ENCODE data around the gene IGSF9B. TPM values are rescaled to one million over a fixed set of nuclear protein-coding genes. Genes with fewer than 3 reads are reported as not detected.

The IGSF9B gene
- total RNA-seq, 1 experiment from 2014 or later: 0.31 TPM

DNA sequence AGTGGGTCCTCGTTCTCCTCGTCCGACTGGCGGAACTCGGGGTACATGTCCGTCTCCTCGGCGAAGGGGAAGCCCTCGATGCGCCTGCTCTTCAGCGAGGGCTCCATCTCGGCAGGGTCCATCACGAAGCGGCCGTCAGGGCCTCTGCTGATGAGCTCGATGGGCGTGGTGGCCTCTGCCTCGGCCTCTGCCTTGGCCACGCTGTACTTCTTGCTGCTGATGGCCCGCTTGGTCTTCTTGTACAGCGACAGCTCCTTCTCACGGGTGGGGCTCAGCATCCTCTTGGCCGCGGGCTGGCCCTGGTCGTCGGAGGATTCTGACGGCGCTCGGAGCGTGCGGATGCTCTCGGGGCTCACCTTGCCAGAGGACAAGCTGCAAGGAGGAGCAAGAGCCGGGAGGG lies 35.7 kb downstream of the IGSF9B start:
- DNase-seq (ENCODE audit: low spot score): no peak

DNA sequence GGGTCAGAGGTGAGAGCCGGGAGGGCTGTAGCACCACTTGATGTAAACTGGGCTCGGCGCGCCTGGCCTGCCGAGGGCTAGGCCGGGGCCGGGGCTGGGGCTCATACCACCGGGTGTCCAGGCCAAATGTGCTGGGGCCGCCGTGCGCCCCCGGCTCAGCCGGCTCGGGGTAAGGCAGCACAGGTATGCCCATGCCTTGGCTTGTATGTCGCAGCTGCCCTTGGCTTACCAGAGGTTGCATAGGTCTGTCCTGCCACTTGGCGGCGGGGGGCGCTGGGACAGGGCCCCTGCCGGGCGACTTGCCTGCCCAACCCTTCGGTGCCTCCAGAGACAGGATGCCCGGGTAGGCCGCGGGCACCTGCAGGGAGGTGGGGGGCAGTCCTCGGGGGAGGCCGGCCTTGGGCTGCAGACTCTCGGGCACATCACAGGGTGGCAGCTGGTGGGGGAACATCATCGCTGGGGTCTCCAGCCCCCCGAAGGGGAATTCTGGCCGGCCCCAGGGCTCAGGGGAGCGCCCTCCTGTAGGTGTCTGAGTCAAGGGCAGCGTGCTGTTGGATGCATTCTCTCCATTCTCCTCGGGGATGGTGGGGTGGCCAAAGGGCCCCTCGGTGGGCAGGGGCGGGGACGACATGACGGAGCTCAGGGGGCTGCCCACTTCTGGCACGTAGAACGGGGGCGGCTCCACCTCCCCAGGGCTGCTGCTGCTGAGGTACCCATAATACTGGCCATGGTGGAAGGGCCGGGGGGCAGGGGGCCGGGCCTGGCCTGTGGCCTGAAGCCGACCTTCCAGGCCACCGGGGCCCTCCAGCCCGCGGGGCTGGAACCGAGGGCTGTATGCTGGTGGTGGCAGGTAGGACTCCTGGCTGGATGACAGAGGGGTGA lies 36.4 kb downstream of the IGSF9B start:
- no peak for DNase-seq (ENCODE audit: low spot score)

DNA sequence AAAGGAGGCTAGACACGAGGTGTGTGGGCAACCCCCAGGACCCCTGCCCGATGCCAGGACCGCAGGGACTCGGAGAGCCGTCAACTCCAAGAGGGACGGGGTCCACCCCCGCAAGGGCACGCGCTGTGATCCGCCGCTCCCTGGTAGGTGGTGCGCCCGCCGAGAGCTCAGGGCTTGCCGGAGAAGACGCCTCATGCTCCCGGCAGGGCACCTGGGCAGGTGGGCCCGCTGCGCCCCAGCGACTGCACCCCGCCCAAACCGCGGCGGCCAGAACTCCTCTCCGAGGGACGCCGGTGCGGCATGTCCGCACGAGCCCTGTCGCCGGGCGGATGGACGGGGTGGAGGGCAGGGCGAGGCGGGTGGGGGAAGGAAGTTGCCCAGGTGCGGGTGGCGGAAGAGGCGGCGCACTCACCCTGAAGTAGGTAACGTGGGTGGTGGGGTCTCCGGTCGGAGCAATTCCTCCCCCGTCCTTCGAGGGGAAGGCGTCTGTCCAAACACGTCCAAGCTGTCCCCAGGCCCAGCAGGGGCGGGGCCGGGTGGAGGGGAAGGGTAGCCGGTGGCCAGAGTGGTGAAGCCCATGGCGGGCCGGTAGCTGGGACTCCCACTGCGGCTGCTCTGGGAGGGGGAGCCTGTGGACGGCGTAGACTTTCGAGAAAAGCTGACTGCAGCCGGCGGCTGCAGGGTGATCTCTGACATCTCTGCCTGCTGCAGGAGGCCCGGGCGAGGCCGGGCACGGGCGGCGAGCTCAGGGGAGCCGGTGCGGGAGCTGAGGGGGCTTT lies 37.2 kb downstream of the IGSF9B start:
- no peak for DNase-seq (ENCODE audit: low spot score)

DNA sequence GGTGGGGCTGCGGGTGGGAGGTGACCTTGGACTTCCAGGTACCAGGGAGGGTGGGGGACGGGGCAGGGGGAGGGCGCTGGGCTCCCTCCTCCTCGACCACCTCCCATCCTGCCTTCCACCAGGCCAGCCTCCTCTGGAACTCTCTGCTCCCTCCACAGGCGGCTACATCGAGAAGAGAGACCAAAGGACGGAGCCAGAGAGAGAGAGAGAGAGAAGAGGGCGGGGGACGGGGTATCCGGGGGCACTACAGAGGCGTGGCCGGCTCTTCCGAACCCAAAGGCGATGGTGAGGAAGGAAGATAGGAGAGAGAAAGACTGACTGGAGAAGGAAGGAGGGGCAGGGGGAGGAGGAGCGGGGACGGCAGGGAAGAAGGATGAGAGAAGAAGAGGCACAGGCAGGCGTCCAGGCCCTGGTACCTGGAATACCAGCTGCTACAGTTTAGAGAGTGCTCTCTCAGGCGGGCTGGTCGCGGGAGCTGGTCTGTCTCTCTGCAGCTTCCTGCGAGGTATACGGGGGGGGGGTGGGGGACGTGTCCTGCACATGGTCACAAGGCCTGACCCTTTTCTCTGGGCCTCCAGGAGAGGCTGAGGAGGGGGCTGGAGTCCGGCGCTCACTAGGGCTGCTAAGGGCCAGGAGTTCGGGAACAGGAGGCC lies 38.0 kb downstream of the IGSF9B start:
- DNase-seq (ENCODE audit: low spot score): no peak

- DNase-seq (ENCODE audit: low spot score): no peak
These were observed 38.7 kb downstream of the IGSF9B start for GRCh38 chr11:133917921-133918607.

DNA sequence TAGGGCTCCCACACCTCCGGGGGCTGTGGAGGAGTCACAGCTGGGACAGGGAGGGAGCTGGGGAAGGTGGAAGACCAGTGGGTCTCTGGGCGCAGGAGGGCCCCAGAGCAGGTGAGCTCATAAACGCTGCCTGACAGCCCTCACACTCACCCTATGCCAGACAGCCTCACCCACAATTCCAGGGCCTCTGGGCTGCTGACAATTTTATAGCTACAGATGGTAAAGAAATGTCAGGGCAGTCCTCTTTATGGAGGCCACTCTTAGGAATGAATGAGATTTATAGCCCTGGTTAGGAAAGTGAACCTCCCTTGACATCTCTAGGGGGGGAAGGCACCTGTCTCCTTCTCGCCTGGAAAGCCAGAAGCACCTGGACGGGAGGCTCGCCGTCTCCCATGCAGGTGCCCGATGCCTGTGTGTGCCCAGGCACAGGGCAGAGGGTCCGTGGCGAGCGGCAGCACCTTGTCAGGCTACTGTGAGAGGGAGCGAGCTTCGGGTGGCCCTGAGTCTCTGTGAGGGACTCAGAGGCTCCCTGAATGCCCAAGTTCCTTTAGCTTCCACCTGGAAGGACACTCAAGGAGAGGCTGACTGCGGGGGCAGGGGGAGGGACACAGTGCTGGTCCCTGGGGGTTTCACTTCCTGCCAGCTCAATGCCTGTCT lies 39.9 kb downstream of the IGSF9B start:
- no peak for DNase-seq (ENCODE audit: low spot score)

GRCh38 chr11:133913761-133914160 lies 43.0 kb downstream of the IGSF9B start:
- no peak for DNase-seq (ENCODE audit: low spot score)

- DNase-seq (ENCODE audit: low spot score): no peak
These were observed 45.6 kb downstream of the IGSF9B start for GRCh38 chr11:133911171-133911570.

DNA sequence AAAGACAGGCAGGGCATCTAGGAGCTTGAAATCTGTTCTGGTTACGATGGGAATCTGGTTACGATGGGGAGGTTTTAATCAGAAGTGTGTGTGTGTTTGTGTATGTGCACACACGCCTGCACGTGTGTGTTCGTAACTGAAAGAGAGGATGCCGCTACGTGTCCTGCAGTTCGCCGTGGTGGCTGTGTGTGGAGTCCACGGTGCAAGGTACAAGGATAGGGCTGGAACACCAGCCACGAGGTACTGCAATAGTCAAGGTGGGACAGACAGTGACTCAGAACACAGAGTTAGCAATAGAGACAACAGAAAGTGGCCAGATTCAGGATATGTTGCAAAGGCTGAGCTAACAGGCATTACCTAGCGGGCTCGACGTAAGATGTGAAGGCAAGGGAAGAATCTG lies 46.7 kb downstream of the IGSF9B start:
- no peak for DNase-seq (ENCODE audit: low spot score)

- no peak for DNase-seq (ENCODE audit: low spot score)
These were observed 47.9 kb downstream of the IGSF9B start for GRCh38 chr11:133908827-133909226.

DNA sequence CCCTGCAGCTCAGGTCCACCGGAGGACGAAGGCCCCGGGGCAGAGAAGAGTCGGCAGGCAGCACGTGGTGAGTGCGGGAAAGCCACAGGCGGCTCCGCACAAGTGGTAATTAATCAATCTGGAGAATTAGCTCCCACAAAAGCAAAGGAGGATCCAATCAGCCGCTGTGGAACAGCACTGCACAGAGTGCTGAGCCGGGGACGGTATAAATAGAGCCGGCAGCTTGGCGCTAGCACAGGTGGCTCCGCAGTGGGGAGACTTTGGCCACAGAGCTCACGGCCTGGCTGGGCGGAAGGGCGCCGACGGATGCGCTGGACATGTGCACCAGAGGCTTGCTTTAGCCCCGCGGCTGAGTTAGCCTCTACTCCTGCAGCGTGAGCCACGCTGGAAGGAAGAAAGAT lies 48.9 kb downstream of the IGSF9B start:
- no peak for DNase-seq (ENCODE audit: low spot score)

GRCh38 chr11:133907216-133907615 lies 49.6 kb downstream of the IGSF9B start:
- DNase-seq (ENCODE audit: low spot score): no peak

DNA sequence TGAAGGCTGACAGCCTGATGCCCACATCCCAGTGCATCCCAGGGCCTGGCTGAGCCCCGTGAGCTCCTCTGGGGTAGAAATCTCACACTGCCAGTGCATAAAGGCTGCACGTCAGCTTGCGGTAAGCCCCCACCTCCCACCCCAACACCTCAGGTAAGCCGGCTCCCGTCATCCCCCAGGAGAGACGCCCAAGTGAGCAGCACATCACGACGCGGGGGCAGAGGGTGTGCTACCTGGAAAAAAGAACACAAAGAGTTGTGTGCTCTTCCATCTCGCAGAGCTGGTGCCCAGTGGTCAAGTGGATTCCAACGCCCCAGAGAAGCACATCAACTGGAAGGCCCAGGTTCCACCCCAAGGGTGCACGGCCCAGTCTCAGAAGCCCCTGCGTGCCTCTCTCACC lies 50.0 kb downstream of the IGSF9B start:
- DNase-seq (ENCODE audit: low spot score): no peak

- DNase-seq (ENCODE audit: low spot score): no peak
These were observed 50.5 kb downstream of the IGSF9B start for GRCh38 chr11:133906241-133906640.

- no peak for DNase-seq (ENCODE audit: low spot score)
These were observed 51.1 kb downstream of the IGSF9B start for GRCh38 chr11:133905677-133906156.

GRCh38 chr11:133904818-133905515 lies 51.8 kb downstream of the IGSF9B start:
- DNase-seq (ENCODE audit: low spot score): no peak

DNA sequence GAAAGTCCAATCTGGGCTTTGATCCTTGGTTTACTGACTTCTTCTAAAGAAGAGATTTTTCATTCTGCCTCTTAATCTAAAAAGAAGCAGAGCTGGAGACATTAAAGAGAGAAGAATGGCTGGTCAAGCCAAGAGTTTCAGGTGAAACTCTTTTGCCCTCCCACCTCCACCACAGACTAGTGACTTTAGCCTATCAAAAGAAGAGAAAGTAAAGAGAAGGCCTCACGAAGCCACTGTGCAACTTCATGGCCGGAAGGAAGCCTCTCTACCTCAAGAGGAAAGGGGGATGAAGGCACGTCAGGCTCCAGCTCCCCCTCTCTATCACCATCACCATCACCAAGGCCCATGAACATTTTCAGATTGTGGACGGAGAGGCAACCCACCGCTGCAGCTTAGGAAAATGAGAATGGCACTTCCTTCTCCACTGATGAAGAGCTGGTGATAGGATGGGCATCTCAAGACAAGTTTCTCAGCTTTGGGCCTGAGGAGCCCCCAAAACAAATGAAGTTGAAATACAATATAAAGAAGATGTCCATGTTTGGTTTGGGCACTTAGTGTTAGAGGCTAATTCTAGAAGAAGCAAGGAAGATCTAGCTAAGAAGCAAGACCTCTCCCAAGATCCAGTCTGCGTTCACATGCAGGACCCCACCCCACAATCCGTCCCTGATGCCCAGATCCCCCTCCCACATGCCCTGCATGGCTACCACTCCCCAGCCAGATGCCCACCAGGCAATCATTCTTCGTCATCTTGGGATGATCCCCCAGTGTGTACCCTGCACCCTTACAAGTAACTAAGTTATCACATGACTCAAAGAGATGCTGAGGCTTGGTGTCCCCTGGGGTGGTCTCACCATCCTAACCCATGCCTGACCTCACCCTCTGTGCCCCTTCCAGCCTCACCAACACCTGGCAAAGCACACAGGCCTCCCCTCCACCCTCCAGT lies 52.6 kb downstream of the IGSF9B start:
- DNase-seq (ENCODE audit: low spot score): no peak

DNA sequence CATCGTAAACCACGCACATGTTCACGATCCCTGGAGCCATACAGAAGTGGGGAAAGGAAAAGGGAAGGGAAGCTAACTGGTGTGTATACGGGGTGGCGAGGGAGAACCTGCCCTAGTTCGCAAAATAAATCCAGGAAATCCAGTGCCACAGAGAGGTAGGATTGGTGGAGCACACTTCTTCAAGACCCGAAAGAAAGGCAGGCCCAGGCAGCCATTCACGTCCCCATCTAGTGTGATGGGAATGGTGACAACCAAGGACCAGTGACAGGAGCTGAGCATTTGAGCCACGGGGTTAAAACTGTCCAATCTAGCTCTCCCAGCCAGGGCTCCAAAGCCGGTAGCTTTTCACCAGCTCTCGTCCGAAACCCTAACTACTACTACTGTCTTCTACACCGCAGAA lies 53.7 kb downstream of the IGSF9B start:
- DNase-seq (ENCODE audit: low spot score): no peak

GRCh38 chr11:133902506-133902905 lies 54.3 kb downstream of the IGSF9B start:
- DNase-seq (ENCODE audit: low spot score): no peak
